ENCODE results near the gene ZPLD1. TPM values are rescaled to one million over a fixed set of nuclear protein-coding genes. Genes with fewer than 3 reads are reported as not detected.

ZPLD1 gene
- total RNA-seq, 1 experiment from 2014 or later, result not detected

- H3K27ac ChIP-seq (ENCODE audit: insufficient read length, low read depth, low read length), result no peak overlapping the region
- DNase-seq, result no peak
- no peak overlapping the region for H3K23ac ChIP-seq (ENCODE audit: insufficient read length, low read depth, low read length)
- no peaks in the 10 kb centered on the region for H3K79me2 ChIP-seq (ENCODE audit: insufficient read depth, low read length)
- no peaks in the 10 kb centered on the region for H4K20me1 ChIP-seq (ENCODE audit: control insufficient read depth, insufficient read depth, insufficient read length)
- no peaks in the 10 kb centered on the region for H3K79me1 ChIP-seq (ENCODE audit: insufficient read depth, low read depth, low read length, poor library complexity, severe bottlenecking)
- H3K9ac ChIP-seq (ENCODE audit: extremely low read depth, insufficient read length, low read length), result no peak overlapping the region
- H2BK12ac ChIP-seq (ENCODE audit: insufficient read length, low read depth, low read length), result no peak overlapping the region
- no peaks in the 10 kb centered on the region for H3K9me3 ChIP-seq (ENCODE audit: control insufficient read depth, low read depth, low read length)
- H3K18ac ChIP-seq (ENCODE audit: insufficient read length, low read depth, low read length), result no peak overlapping the region
- H3K56ac ChIP-seq (ENCODE audit: insufficient read length, low read depth, low read length), result no peak overlapping the region
- no peak overlapping the region for H3T11ph ChIP-seq (ENCODE audit: low read length)
- no peak overlapping the region for H2AK5ac ChIP-seq (ENCODE audit: insufficient read length, low read length)
- no peaks in the 10 kb centered on the region for H3K4me1 Mint-ChIP-seq
- H3K27me3 Mint-ChIP-seq (ENCODE audit: low read depth), result 0 out of 2 replicates have a peak, but pooled peaks cover 1% of the 10 kb centered on the region
- H3K4me2 ChIP-seq (ENCODE audit: insufficient read depth, insufficient read length, low read length), result no peak overlapping the region
- no peak overlapping the region for H4K8ac ChIP-seq (replicated peaks; ENCODE audit: insufficient read length, low read depth, low read length)
- no peak overlapping the region for H3K14ac ChIP-seq (ENCODE audit: insufficient read depth, low read length)
- H4K5ac ChIP-seq (ENCODE audit: insufficient read length, low read depth, low read length), result no peak overlapping the region
- H3K9me3 Mint-ChIP-seq, result no peaks in the 10 kb centered on the region
- no peaks in the 10 kb centered on the region for H3K23me2 ChIP-seq (ENCODE audit: insufficient read length, low read depth, low read length, poor library complexity, severe bottlenecking)
- no CpG with 5 or more reads among the region's 4 CpGs for WGBS (ENCODE audit: extremely low coverage, insufficient read length, low lambda C conversion rate)
- H3K4me1 ChIP-seq (ENCODE audit: insufficient read depth, low read length), result no peaks in the 10 kb centered on the region
- no peak overlapping the region for H2BK120ac ChIP-seq (ENCODE audit: low read depth, low read length, poor library complexity, severe bottlenecking)
- H2BK20ac ChIP-seq (ENCODE audit: low read depth, low read length, poor library complexity, severe bottlenecking), result no peak overlapping the region
- no peak overlapping the region for H2BK5ac ChIP-seq (ENCODE audit: insufficient read length, low read length)
- H3K4me3 Mint-ChIP-seq, result no peak overlapping the region
- H2BK15ac ChIP-seq (ENCODE audit: low read depth, low read length), result no peak overlapping the region
- no peaks in the 10 kb centered on the region for H3K27me3 ChIP-seq (ENCODE audit: insufficient read depth, low read length)
- TF ChIP-seq, protein P1, sequence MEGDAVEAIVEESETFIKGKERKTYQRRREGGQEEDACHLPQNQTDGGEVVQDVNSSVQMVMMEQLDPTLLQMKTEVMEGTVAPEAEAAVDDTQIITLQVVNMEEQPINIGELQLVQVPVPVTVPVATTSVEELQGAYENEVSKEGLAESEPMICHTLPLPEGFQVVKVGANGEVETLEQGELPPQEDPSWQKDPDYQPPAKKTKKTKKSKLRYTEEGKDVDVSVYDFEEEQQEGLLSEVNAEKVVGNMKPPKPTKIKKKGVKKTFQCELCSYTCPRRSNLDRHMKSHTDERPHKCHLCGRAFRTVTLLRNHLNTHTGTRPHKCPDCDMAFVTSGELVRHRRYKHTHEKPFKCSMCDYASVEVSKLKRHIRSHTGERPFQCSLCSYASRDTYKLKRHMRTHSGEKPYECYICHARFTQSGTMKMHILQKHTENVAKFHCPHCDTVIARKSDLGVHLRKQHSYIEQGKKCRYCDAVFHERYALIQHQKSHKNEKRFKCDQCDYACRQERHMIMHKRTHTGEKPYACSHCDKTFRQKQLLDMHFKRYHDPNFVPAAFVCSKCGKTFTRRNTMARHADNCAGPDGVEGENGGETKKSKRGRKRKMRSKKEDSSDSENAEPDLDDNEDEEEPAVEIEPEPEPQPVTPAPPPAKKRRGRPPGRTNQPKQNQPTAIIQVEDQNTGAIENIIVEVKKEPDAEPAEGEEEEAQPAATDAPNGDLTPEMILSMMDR (conservative IDR thresholded peaks at IDR 0.05), result no peak
- no peaks in the 10 kb centered on the region for H3K36me3 Mint-ChIP-seq (ENCODE audit: insufficient read depth in 1 of 3, low read depth in 3 of 3)
- H4K91ac ChIP-seq (ENCODE audit: insufficient read length, low read depth, low read length), result no peak overlapping the region
- H3K4ac ChIP-seq (ENCODE audit: low read depth, low read length), result no peak overlapping the region
- H3K27ac Mint-ChIP-seq, result no peak overlapping the region
- H2AFZ ChIP-seq (ENCODE audit: low read length), result no peak overlapping the region
These were observed 86.4 kb downstream of the ZPLD1 start for GRCh38 chr3:102521246-102521645.

Measured in H9 (cell line).